Activated naive CD8-positive, alpha-beta T cell treated with anti-CD3 and anti-CD28 coated beads, Interleukin-2, amount 10 ng/mL, durations not matched to agents 7 days and 5 days (primary cell): Measurements from ENCODE around the gene ZNF653. TPM values are rescaled to one million over a fixed set of nuclear protein-coding genes. Genes with fewer than 3 reads are reported as not detected.

Experiments used
- ATAC-seq: fragments of 150-1000 bp; cut with Tn5 transposase; one replicate; pipeline ENCODE4 v1.10.0; 2021; ENCODE audit warnings: low read depth, moderate library complexity
- POLR2A ChIA-PET: fragments of 350-600 bp; sonication (Branson Sonifier 250); formaldehyde crosslinking; loops from one replicate; lab custom pipeline; 2021; ENCODE audit warnings: antibody characterized with exemption; lab: Charles Lee
- DNase-seq: peaks from one replicate; pipeline ENCODE4 v3.0.0; 2021
- H3K27ac Mint-ChIP-seq: one replicate; pipeline ENCODE4 v1.8.0; 2022; ENCODE audit warnings: mild to moderate bottlenecking, mixed read lengths
- H3K27me3 Mint-ChIP-seq: one replicate; pipeline ENCODE4 v1.8.0; 2022; ENCODE audit warnings: mild to moderate bottlenecking, moderate library complexity, mixed read lengths
- H3K36me3 Mint-ChIP-seq: one replicate; pipeline ENCODE4 v1.8.0; 2021; ENCODE audit warnings: mild to moderate bottlenecking, mixed read lengths
- H3K4me1 Mint-ChIP-seq: one replicate; pipeline ENCODE4 v1.8.0; 2021; ENCODE audit warnings: mixed read lengths
- H3K4me3 Mint-ChIP-seq: one replicate; pipeline ENCODE4 v1.8.0; 2022; ENCODE audit warnings: mild to moderate bottlenecking, moderate library complexity, mixed read lengths
- H3K9me3 Mint-ChIP-seq: one replicate; pipeline ENCODE4 v1.8.0; 2021; ENCODE audit warnings: mixed read lengths
- total RNA-seq, 2 experiments: library from RNA; stranded (reverse); gene quantifications; one replicate each; pipeline ENCODE4 v1.2.3, GENCODE V29; 2021

The ZNF653 gene, protein sequence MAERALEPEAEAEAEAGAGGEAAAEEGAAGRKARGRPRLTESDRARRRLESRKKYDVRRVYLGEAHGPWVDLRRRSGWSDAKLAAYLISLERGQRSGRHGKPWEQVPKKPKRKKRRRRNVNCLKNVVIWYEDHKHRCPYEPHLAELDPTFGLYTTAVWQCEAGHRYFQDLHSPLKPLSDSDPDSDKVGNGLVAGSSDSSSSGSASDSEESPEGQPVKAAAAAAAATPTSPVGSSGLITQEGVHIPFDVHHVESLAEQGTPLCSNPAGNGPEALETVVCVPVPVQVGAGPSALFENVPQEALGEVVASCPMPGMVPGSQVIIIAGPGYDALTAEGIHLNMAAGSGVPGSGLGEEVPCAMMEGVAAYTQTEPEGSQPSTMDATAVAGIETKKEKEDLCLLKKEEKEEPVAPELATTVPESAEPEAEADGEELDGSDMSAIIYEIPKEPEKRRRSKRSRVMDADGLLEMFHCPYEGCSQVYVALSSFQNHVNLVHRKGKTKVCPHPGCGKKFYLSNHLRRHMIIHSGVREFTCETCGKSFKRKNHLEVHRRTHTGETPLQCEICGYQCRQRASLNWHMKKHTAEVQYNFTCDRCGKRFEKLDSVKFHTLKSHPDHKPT
- total RNA-seq = 10 to 100 TPM; 21.1 to 21.8 TPM

DNA sequence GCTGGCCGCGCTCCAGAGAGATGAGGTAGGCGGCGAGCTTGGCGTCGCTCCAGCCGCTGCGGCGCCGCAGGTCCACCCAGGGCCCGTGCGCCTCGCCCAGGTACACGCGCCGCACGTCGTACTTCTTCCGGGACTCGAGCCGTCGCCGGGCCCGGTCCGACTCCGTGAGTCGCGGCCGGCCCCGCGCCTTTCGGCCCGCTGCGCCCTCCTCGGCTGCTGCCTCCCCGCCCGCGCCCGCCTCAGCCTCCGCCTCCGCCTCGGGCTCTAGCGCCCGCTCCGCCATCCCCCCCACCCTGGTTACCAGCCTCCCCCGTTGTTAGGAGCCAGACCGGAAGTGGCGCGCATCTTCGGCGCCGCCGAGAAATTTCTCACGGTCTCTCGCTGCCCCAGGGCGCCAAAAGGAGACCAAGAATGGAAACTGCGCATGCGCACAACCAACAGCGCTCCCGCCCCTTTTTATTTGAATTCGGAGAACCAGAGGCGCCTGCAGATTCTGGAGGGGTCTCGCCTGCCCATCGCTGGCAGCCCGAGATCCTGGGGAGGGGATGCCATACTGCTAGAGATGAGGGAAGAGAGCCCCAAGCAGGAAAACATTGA lies at the start of gene ZNF653:
TSS of gene ZNF653 (minus strand) at position 336 of the 597 bp plus-strand sequence. CDS start at position 283, 53 bp downstream.
- peak; percentile 68 for ATAC-seq
- POLR2A ChIA-PET = interaction anchor here (1.2 to 1.8 kb wide), 6 partner anchors 17 to 130 kb away, joined by 3 to 9 read pairs (median 6); partner anchors contain the start of genes ECSIT and ELOF1
- no peaks in the 10 kb centered on the region for H3K9me3 Mint-ChIP-seq
- peaks cover 6% of the 10 kb centered on the region for H3K36me3 Mint-ChIP-seq
- peak; percentile 95 for DNase-seq
- peak within 1 kb of the TSS; percentile 89 for H3K4me3 Mint-ChIP-seq
- no peaks in the 10 kb centered on the region for H3K27me3 Mint-ChIP-seq
- H3K4me1 Mint-ChIP-seq = peaks cover 13% of the 10 kb centered on the region
- peak within 1 kb of the TSS; percentile 87 for H3K27ac Mint-ChIP-seq

DNA sequence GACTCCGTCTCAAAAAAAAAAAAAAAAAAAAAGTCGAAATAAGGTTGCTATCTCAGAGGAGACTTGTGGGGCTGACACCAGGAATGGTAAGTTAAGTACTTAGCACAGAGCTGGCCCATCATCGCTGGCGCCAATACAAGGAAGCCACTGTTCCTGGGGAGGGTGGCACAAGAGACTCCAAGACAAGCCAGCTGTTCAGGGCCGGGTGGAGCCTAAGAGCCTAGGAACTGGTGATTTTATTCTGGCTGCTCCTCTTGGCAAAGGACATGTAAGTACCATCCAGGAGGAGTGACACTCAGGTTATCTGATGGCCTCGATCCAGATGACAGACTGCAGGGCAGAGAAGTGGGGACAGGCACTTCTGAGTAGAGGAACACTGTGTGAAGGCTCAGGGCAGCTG lies 49.6 kb upstream of the ZNF653 start:
- Mint-ChIP-seq H3K27ac (no peak overlapping the region), H3K4me3 (no peak overlapping the region), H3K36me3 (peaks cover 5% of the 10 kb centered on the region), H3K27me3 (no peaks in the 10 kb centered on the region), H3K9me3 (no peaks in the 10 kb centered on the region), H3K4me1 (peaks cover 22% of the 10 kb centered on the region)
- ATAC-seq (no peak), DNase-seq (no peak)
- POLR2A ChIA-PET = interaction anchor here (0.6 kb wide), 1 partner anchor 159 kb away, joined by 3 read pairs; no protein-coding TSS in a partner anchor

DNA sequence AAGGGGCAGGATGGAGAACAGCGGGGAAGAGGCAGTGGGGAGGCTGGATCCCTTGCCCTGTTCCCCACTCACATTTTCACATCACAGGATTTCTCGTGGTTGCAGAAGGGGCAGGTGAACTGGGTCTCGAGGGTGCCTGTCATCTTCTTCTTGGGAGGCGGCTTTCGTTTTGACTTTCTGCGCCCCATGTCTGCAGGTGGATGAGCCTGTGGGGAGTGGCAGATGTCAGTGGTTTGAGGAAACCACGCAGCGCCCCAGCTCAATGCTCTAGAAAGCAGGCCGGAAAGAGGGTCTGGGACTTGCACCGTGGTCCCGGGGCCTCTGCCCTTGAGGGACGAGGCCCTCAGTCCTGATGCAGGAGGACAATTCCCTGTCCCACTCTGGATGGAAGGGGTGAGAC lies 48.5 kb upstream of the ZNF653 start:
- Mint-ChIP-seq H3K36me3 (peaks cover 5% of the 10 kb centered on the region), H3K9me3 (no peaks in the 10 kb centered on the region), H3K4me3 (peak overlapping the region; percentile 7), H3K4me1 (peaks cover 20% of the 10 kb centered on the region), H3K27me3 (no peaks in the 10 kb centered on the region), H3K27ac (peak overlapping the region; percentile 69)
- POLR2A ChIA-PET = no interaction called here
- ATAC-seq (peak; percentile 4), DNase-seq (no peak)

DNA sequence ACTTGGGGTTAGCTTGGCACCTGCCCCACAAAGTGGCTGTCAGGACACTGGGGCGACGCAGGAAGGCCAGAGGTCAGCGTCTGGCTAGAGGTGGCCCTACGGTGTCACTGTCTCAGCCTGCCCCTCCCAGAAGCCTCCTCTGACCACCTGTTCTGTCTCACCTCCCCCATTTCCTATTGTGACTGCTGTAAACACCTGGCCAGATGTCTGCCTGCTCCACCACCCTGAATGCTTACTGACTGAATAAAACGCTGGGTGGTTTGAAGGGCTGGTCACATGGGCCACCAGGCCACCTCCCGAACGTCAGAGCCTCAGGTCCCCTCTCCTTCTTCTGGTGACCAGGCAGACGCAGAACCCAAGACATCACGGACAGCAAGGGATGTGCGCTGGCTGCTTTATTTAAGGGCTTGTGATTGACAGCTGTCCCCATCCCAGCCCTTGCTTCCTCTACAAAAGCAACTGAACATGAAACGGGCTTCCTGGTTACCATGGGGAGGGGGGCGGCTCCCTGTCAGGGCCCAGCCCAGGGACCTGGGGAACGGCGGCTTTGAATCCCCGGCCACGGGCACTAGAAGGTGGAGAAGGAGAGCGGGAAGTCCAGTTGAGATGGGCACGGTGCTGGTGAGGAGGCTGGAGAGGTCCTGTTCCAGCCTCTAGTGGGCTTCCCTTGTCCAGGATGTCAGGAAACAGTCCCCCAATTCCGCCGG lies 47.2 kb upstream of the ZNF653 start:
- H3K27ac Mint-ChIP-seq = no peak overlapping the region
- H3K27me3 Mint-ChIP-seq = no peaks in the 10 kb centered on the region
- ATAC-seq (no peak), DNase-seq (no peak)
- no peaks in the 10 kb centered on the region for H3K9me3 Mint-ChIP-seq
- no peak overlapping the region for H3K4me3 Mint-ChIP-seq
- H3K4me1 Mint-ChIP-seq = peaks cover 16% of the 10 kb centered on the region
- POLR2A ChIA-PET = no interaction called here
- H3K36me3 Mint-ChIP-seq = peaks cover 5% of the 10 kb centered on the region

DNA sequence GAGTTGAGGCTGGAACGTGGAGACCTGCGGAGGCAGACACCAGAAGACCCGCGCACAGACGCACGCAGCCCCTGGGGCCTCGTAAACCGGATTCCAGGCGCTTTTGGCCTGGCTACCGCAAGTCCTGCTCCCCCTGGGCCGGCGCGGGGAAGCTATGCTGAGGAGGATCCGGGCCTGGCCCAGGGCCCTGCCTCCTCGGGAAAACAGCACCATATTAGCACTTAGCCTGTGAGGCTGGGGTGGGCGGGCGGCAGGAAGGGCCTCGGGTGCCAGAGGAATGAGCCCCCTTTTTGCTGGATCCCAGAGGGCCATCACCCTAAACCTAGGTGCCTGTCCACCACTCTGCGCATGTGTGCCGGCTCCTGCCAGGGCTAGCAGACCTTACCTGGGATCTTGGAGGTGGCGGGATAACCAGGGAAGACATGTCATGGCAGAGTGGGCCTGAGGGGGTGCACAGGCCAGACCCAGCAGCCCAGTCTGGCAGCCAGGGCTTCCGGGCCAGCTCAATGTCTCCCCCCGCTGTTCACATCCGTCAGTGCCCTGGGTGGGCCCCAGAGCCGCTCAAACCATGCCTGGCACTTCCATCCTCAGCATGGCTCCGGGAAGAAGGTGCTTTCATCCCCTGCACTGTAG lies 46.1 kb upstream of the ZNF653 start:
- DNase-seq = no peak
- Mint-ChIP-seq H3K27ac (no peak overlapping the region), H3K36me3 (peaks cover 5% of the 10 kb centered on the region), H3K27me3 (no peaks in the 10 kb centered on the region), H3K9me3 (no peaks in the 10 kb centered on the region), H3K4me3 (no peak overlapping the region), H3K4me1 (peaks cover 10% of the 10 kb centered on the region)
- ATAC-seq = peak; percentile 43
- POLR2A ChIA-PET = no interaction called here

DNA sequence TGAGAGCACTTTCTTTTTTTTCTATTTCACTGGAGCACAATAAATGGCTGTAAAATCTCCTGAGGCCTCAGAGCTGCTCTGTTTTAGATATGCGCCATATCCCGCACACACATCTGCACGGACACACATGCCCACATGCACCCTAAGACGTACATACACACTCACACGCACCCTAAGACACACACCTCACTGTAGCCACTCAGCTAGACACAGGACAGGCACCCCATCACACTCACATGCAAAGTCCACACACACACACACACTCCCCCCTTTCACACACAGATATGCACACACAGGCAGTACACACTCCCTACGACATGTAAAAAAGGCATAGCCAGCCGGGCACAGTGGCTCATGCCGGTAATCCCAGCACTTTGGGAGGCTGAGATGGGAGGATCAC lies 44.6 kb upstream of the ZNF653 start:
- Mint-ChIP-seq H3K27me3 (no peaks in the 10 kb centered on the region), H3K4me1 (peaks cover 7% of the 10 kb centered on the region), H3K36me3 (peaks cover 4% of the 10 kb centered on the region), H3K27ac (no peak overlapping the region), H3K9me3 (no peaks in the 10 kb centered on the region), H3K4me3 (no peak overlapping the region)
- POLR2A ChIA-PET = interaction anchor here (0.6 kb wide), 1 partner anchor 529 kb away, joined by 4 read pairs; no protein-coding TSS in a partner anchor
- DNase-seq (no peak), ATAC-seq (no peak)

DNA sequence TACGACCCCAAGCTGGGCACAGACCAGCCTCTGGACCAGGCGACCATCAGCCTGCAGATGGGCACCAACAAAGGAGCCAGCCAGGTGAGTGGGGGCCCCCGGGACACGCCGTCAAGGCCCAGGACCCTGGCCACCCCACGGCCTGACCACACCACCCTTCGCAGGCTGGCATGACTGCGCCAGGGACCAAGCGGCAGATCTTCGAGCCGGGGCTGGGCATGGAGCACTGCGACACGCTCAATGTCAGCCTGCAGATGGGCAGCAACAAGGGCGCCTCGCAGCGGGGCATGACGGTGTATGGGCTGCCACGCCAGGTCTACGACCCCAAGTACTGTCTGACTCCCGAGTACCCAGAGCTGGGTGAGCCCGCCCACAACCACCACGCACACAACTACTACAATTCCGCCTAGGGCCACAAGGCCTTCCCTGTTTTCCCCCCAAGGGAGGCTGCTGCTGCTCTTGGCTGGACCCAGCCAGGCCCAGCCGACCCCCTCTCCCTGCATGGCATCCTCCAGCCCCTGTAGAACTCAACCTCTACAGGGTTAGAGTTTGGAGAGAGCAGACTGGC lies 43.8 kb upstream of the ZNF653 start:
- Mint-ChIP-seq H3K9me3 (no peaks in the 10 kb centered on the region), H3K4me1 (peaks cover 10% of the 10 kb centered on the region), H3K27me3 (peaks cover 3% of the 10 kb centered on the region), H3K27ac (no peak overlapping the region), H3K4me3 (no peak overlapping the region), H3K36me3 (peaks cover 4% of the 10 kb centered on the region)
- no peak for DNase-seq
- no peak for ATAC-seq
- POLR2A ChIA-PET = interaction anchor here (0.5 kb wide), 1 partner anchor 454 kb away, joined by 3 read pairs; no protein-coding TSS in a partner anchor

DNA sequence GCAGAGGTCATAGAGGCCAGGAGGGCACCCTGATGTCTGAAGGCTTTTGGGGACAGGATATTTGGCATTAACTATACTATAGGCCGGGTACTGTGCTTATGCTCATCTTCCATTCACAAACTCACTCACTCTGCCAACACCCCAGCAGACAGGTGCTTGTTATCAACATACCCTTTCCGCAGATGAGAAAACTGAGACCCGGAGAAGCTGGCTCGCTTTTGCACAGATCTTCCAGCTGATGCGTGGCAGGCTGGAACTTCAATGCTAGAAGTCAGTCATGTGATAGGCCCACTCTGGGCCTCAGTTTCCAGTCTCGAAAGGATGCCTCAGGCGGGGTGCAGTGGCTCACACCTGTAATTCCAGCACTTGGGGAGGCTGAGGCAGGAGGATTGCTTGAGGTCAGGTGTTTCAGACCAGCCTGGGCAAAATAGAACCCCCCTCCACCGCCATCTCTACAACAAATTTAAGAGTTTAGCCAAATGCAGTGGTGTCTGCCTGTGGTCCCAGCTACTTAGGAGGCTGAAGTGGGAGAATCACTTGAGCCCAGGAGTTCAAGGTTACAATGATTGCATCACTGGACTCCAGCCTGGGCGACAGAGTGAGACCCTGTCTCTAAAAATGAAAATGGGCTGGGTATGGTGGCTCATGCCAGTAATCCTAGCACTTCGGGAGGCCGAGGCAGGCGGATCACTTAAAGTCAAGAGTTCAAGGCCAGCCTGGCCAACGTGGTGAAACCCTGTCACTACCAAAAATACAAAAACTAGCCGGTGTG lies 42.5 kb upstream of the ZNF653 start:
- DNase-seq (no peak), ATAC-seq (no peak)
- POLR2A ChIA-PET = interaction anchor here (0.6 kb wide), 2 partner anchors 9 to 39 kb away, joined by 3 read pairs; no protein-coding TSS in a partner anchor
- H3K9me3 Mint-ChIP-seq = no peaks in the 10 kb centered on the region
- H3K27ac Mint-ChIP-seq = no peak overlapping the region
- peaks cover 4% of the 10 kb centered on the region for H3K4me1 Mint-ChIP-seq
- no peaks in the 10 kb centered on the region for H3K36me3 Mint-ChIP-seq
- no peak overlapping the region for H3K4me3 Mint-ChIP-seq
- peaks cover 3% of the 10 kb centered on the region for H3K27me3 Mint-ChIP-seq

DNA sequence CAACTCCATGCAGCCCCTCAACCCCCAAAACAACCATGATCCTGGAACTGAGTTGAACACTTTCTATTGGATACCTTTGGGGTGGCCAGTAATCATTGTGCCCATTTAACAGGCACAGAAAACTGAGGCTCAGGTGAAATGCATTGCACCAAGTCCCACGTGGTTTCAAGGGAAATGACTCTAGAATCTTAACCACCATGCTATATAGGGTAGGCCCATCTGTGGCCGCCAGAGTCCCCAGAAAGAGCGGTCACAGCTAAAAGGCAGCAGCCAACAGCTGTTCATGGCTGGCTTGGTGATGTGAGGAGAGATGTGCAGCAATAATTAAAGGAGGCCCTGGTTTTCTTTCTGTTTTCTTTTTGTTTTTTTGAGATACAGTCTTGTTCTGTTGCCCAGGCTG lies 35.6 kb upstream of the ZNF653 start:
- no peak overlapping the region for H3K4me3 Mint-ChIP-seq
- H3K27me3 Mint-ChIP-seq = peaks cover 26% of the 10 kb centered on the region
- POLR2A ChIA-PET = no interaction called here
- no peaks in the 10 kb centered on the region for H3K9me3 Mint-ChIP-seq
- no peak overlapping the region for H3K27ac Mint-ChIP-seq
- peaks cover 8% of the 10 kb centered on the region for H3K4me1 Mint-ChIP-seq
- H3K36me3 Mint-ChIP-seq = no peaks in the 10 kb centered on the region
- DNase-seq (no peak), ATAC-seq (no peak)

DNA sequence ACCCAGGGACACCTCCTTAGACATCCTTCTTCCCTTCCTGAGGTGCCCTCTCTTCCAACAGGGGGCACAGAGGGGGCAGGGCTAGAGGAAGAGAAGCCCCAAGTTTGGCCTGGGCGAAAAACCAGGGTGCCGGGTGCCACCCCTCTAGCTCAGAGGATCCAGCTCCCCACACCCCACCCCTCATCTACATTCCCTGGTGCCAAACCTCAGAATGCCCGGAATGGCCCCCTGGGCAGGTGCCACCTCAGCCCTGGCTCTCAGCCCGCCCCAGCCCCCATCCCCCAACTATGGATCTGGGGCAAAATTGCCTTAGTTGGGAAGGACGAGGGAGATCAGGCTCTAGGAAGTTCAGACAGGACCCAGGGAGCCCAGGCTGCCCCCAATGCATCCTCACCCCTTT lies 35.0 kb upstream of the ZNF653 start:
- Mint-ChIP-seq H3K36me3 (no peaks in the 10 kb centered on the region), H3K4me1 (peaks cover 9% of the 10 kb centered on the region), H3K27me3 (peaks cover 26% of the 10 kb centered on the region), H3K4me3 (no peak overlapping the region), H3K27ac (no peak overlapping the region), H3K9me3 (no peaks in the 10 kb centered on the region)
- DNase-seq (no peak), ATAC-seq (no peak)
- POLR2A ChIA-PET = no interaction called here

DNA sequence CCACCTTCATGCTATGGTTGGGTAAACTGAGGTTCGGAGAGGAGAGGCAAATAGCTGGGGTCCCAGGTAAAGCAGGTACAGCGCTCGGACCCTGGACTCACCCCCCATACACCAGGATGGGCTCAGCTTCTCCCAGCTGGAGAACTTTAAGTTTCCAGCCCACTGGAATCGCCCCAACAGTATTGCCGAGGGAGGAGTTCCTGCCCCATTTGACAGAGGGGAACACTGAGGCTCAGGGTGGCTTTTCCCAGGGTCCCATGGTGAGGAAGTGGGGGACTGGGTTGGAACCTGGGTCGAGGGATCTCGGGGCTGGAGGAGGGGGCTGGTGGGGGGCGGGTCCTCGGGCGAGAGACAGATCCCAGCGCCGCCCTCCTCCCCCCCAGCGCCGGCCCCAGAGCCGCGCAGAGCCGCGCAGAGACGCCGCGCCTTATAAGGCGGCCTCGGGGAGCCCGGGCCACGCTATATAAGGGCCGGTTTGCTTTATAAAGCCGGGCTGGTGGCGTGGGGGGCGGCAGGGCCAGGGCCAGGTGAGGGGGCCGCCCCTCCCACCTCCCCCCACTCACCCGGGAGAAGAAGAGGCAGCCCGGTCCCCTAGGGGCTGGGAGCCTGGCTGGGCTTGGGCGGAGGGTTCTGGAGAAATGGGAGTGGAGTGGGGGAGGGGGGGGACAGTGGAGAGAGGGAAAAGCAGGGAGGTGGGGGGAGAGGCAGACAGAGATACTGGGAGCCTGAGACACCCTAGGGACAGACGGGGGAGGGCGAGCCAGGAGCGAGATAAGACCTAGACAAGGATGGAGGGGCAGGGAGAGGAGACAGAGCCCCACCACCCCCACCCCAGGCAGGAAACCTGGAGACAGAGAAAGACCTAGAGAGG lies 34.1 kb upstream of the ZNF653 start:
- Mint-ChIP-seq H3K4me1 (peaks cover 11% of the 10 kb centered on the region), H3K9me3 (no peaks in the 10 kb centered on the region), H3K27me3 (peaks cover 26% of the 10 kb centered on the region), H3K27ac (no peak overlapping the region), H3K36me3 (no peaks in the 10 kb centered on the region), H3K4me3 (no peak overlapping the region)
- ATAC-seq = no peak
- no peak for DNase-seq
- POLR2A ChIA-PET = no interaction called here
